Measurements from ENCODE around the gene TEX28.

TEX28 gene

DNA sequence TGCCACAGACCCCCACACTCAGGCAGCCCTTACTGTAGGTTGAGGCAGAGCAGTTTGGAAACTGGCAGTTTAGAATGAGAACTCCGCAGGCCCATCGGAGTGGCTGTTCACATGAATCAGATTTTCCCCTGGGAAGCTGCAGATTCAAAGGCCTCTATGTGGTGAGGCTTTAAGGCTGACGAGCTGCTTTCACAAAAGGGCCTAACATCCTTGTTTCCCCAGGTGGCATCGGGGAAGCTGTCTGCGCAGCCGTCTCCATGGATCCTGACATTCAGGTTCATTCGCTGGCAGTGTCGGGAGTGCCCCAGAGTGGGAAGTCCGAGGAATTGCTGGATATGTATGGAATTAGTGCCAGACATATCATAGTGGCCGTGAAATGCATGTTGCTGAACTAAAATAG is 34.4 kb upstream of the TEX28 start:
- TF ChIP-seq TEAD4 (IDR thresholded peaks at IDR 0.05) (no peak), NFIC (IDR thresholded peaks at IDR 0.05) (no peak)

- TF ChIP-seq CREB1 (IDR thresholded peaks at IDR 0.05; ENCODE audit: low read depth) (no peak), EGR1 (IDR thresholded peaks at IDR 0.05) (no peak), TCF12 (IDR thresholded peaks at IDR 0.05; ENCODE audit: low read depth) (no peak), CEBPB (IDR thresholded peaks at IDR 0.05) (no peak), USF1 (IDR thresholded peaks at IDR 0.05) (no peak), ZBTB7A (IDR thresholded peaks at IDR 0.05; ENCODE audit: low read depth) (no peak), TEAD4 (IDR thresholded peaks at IDR 0.05) (no peak), YY1 (IDR thresholded peaks at IDR 0.05; ENCODE audit: low read depth) (no peak), FOXM1 (IDR thresholded peaks at IDR 0.05; ENCODE audit: borderline replicate concordance, low read depth) (no peak), NFIC (IDR thresholded peaks at IDR 0.05) (no peak), TAF1 (IDR thresholded peaks at IDR 0.05; ENCODE audit: low read depth) (no peak), RAD21 (IDR thresholded peaks at IDR 0.05; ENCODE audit: low read depth) (no peak), EP300 (IDR thresholded peaks at IDR 0.05; ENCODE audit: borderline replicate concordance) (no peak)
- TF ChIP-seq, protein P1, sequence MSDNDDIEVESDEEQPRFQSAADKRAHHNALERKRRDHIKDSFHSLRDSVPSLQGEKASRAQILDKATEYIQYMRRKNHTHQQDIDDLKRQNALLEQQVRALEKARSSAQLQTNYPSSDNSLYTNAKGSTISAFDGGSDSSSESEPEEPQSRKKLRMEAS (IDR thresholded peaks at IDR 0.05): no peak
- TF ChIP-seq, protein P2, sequence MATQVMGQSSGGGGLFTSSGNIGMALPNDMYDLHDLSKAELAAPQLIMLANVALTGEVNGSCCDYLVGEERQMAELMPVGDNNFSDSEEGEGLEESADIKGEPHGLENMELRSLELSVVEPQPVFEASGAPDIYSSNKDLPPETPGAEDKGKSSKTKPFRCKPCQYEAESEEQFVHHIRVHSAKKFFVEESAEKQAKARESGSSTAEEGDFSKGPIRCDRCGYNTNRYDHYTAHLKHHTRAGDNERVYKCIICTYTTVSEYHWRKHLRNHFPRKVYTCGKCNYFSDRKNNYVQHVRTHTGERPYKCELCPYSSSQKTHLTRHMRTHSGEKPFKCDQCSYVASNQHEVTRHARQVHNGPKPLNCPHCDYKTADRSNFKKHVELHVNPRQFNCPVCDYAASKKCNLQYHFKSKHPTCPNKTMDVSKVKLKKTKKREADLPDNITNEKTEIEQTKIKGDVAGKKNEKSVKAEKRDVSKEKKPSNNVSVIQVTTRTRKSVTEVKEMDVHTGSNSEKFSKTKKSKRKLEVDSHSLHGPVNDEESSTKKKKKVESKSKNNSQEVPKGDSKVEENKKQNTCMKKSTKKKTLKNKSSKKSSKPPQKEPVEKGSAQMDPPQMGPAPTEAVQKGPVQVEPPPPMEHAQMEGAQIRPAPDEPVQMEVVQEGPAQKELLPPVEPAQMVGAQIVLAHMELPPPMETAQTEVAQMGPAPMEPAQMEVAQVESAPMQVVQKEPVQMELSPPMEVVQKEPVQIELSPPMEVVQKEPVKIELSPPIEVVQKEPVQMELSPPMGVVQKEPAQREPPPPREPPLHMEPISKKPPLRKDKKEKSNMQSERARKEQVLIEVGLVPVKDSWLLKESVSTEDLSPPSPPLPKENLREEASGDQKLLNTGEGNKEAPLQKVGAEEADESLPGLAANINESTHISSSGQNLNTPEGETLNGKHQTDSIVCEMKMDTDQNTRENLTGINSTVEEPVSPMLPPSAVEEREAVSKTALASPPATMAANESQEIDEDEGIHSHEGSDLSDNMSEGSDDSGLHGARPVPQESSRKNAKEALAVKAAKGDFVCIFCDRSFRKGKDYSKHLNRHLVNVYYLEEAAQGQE (IDR thresholded peaks at IDR 0.05; ENCODE audit: low read depth): no peak
Measured at GRCh38 chrX:154328646-154329045, 33.7 kb upstream of the TEX28 start.

GRCh38 chrX:154327038-154327820 is 32.3 kb upstream of the TEX28 start:
- TF ChIP-seq FOXM1 (IDR thresholded peaks at IDR 0.05; ENCODE audit: borderline replicate concordance, low read depth): no peak
- TF ChIP-seq USF1 (IDR thresholded peaks at IDR 0.05): no peak
- TF ChIP-seq RAD21 (IDR thresholded peaks at IDR 0.05; ENCODE audit: low read depth): no peak
- TF ChIP-seq EGR1 (IDR thresholded peaks at IDR 0.05): no peak
- TF ChIP-seq YY1 (IDR thresholded peaks at IDR 0.05; ENCODE audit: low read depth): no peak
- TF ChIP-seq CREB1 (IDR thresholded peaks at IDR 0.05; ENCODE audit: low read depth): no peak
- TF ChIP-seq NFIC (IDR thresholded peaks at IDR 0.05): no peak
- no peak for TF ChIP-seq CEBPB (IDR thresholded peaks at IDR 0.05)
- TF ChIP-seq ZBTB7A (IDR thresholded peaks at IDR 0.05; ENCODE audit: low read depth): no peak
- TF ChIP-seq TCF12 (IDR thresholded peaks at IDR 0.05; ENCODE audit: low read depth): no peak
- TF ChIP-seq TAF1 (IDR thresholded peaks at IDR 0.05; ENCODE audit: low read depth): no peak
- TF ChIP-seq EP300 (IDR thresholded peaks at IDR 0.05; ENCODE audit: borderline replicate concordance): no peak
- TF ChIP-seq, protein P1 (IDR thresholded peaks at IDR 0.05): no peak
- no peak for TF ChIP-seq TEAD4 (IDR thresholded peaks at IDR 0.05)
- TF ChIP-seq, protein P2 (IDR thresholded peaks at IDR 0.05; ENCODE audit: low read depth): no peak

DNA sequence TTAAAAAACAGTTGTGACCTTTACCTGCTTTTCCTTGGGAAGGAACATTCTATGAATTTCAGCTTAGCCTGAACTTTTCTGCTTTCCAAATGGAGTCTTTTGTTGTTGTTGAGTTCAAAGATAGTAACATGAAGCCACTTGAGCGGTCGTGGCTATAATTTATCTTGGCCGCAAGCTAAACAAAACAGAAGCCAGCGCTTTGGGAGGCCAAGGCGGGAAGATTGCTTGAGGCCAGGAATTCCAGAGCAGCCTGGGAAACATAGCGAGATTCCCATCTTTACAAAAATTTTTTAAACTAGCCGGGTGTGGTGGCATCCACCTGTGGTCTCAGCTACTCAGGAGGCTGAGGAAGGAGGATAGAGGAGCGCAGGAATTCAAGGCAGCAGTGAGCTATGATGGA is 30.6 kb upstream of the TEX28 start:
- TF ChIP-seq, protein P1 (IDR thresholded peaks at IDR 0.05): no peak
- no peak for TF ChIP-seq TEAD4 (IDR thresholded peaks at IDR 0.05)
- no peak for TF ChIP-seq YY1 (IDR thresholded peaks at IDR 0.05; ENCODE audit: low read depth)
- no peak for TF ChIP-seq FOXM1 (IDR thresholded peaks at IDR 0.05; ENCODE audit: borderline replicate concordance, low read depth)
- TF ChIP-seq, protein P2 (IDR thresholded peaks at IDR 0.05; ENCODE audit: low read depth): no peak
- no peak for TF ChIP-seq RAD21 (IDR thresholded peaks at IDR 0.05; ENCODE audit: low read depth)
- TF ChIP-seq TAF1 (IDR thresholded peaks at IDR 0.05; ENCODE audit: low read depth): no peak
- no peak for TF ChIP-seq TCF12 (IDR thresholded peaks at IDR 0.05; ENCODE audit: low read depth)
- no peak for TF ChIP-seq CEBPB (IDR thresholded peaks at IDR 0.05)
- TF ChIP-seq USF1 (IDR thresholded peaks at IDR 0.05): no peak
- no peak for TF ChIP-seq NFIC (IDR thresholded peaks at IDR 0.05)
- TF ChIP-seq EP300 (IDR thresholded peaks at IDR 0.05; ENCODE audit: borderline replicate concordance): no peak

Data from Ishikawa (cell line).